ENCODE measurements around the gene C2CD4C.
"Not testable (repeated sequence)": the region's sequence is repeated elsewhere in the genome, so short reads cannot be mapped to it uniquely, and the experiment has no call there.

The C2CD4C gene

GRCh38 chr19:439167-439900, 30.4 kb upstream of the C2CD4C start:
- in situ Hi-C loops (cut with HindIII; ENCODE audit: low sequenced_read_pairs), result no loop called here

GRCh38 chr19:438416-438958, 29.5 kb upstream of the C2CD4C start:
- in situ Hi-C loops (cut with HindIII; ENCODE audit: low sequenced_read_pairs), result no loop called here

GRCh38 chr19:437041-437440, 28.1 kb upstream of the C2CD4C start:
- in situ Hi-C loops (cut with HindIII; ENCODE audit: low sequenced_read_pairs), result no loop called here

GRCh38 chr19:436413-436950, 27.5 kb upstream of the C2CD4C start:
- in situ Hi-C loops (cut with HindIII; ENCODE audit: low sequenced_read_pairs), result no loop called here

GRCh38 chr19:435707-436412, 26.9 kb upstream of the C2CD4C start:
- in situ Hi-C loops (cut with HindIII; ENCODE audit: low sequenced_read_pairs), result no loop called here

GRCh38 chr19:435056-435706, 26.2 kb upstream of the C2CD4C start:
- in situ Hi-C loops (cut with HindIII; ENCODE audit: low sequenced_read_pairs), result no loop called here

- in situ Hi-C loops (cut with HindIII; ENCODE audit: low sequenced_read_pairs), result no loop called here
Measured at GRCh38 chr19:434152-434960, 25.4 kb upstream of the C2CD4C start.

- in situ Hi-C loops (cut with HindIII; ENCODE audit: low sequenced_read_pairs), result no loop called here
Measured at GRCh38 chr19:430701-431100, 21.8 kb upstream of the C2CD4C start.

GRCh38 chr19:428149-428548, 19.2 kb upstream of the C2CD4C start:
- in situ Hi-C loops (cut with HindIII; ENCODE audit: low sequenced_read_pairs), result no loop called here

GRCh38 chr19:427675-428074, 18.7 kb upstream of the C2CD4C start:
- in situ Hi-C loops (cut with HindIII; ENCODE audit: low sequenced_read_pairs), result not testable (repeated sequence)

- in situ Hi-C loops (cut with HindIII; ENCODE audit: low sequenced_read_pairs), result no loop called here
Measured at GRCh38 chr19:426725-427445, 17.9 kb upstream of the C2CD4C start.

- in situ Hi-C loops (cut with HindIII; ENCODE audit: low sequenced_read_pairs), result no loop called here
Measured at GRCh38 chr19:425056-425455, 16.1 kb upstream of the C2CD4C start.

GRCh38 chr19:424546-424945, 15.6 kb upstream of the C2CD4C start:
- in situ Hi-C loops (cut with HindIII; ENCODE audit: low sequenced_read_pairs), result no loop called here

GRCh38 chr19:423691-424466, 14.9 kb upstream of the C2CD4C start:
- in situ Hi-C loops (cut with HindIII; ENCODE audit: low sequenced_read_pairs), result no loop called here

GRCh38 chr19:422917-423226, 13.9 kb upstream of the C2CD4C start:
- in situ Hi-C loops (cut with HindIII; ENCODE audit: low sequenced_read_pairs), result not testable (repeated sequence)

GRCh38 chr19:422213-422916, 13.4 kb upstream of the C2CD4C start:
- in situ Hi-C loops (cut with HindIII; ENCODE audit: low sequenced_read_pairs), result no loop called here

- in situ Hi-C loops (cut with HindIII; ENCODE audit: low sequenced_read_pairs), result no loop called here
Measured at GRCh38 chr19:419721-420515, 11.0 kb upstream of the C2CD4C start.

Data from endothelial cell of hepatic sinusoid (primary cell).